Camera-type eye (tissue), 1 donor: Measurements from ENCODE around the gene FCHO1. TPM values are rescaled to one million over a fixed set of nuclear protein-coding genes. Genes with fewer than 3 reads are reported as not detected.

Experiments
- total RNA-seq: library from RNA; depleted of rRNA; stranded (reverse); fragments of >200 nt; gene quantifications from one replicate; pipeline ENCODE4 v1.2.3, GENCODE V29; 2014

FCHO1 gene
- total RNA-seq: 5.9 TPM

DNA sequence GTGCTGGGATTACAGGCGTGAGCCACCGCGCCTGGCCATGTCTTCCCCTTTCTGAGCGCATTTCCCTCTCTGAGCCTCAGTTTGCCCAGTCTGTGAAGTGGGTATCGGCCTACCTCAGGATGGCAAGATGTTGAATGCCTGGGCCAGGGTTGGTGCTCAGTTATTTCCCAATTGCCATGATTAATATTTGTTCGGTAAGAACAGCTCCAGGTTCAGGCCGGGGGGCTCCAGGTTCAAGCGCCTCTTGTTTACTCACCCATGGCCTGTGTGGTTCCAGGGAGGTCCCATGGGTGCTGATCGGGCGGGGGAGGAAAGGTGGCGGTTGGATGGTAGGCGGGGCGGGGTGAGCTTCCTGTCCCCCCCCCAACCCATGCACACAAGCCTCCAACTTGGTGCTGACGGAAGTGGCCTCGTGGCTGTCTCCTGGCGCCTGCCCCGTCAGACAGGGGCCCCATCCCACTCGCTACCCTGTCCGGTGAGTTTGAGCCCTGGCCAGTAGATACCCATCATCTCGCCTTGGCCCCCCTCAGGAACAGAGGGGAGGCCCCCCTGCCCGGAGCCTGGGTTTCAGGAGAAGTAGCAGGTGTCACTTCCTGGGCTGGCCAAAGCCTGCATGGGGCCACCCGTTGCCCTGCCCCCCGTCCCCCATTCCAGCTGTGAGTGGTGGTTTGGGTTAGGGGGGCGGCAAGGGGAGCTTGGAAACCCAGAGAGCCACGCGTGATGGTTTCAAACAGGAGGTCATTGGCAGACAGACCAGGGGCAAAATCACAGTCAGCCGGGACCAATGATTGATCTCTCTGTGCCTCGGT, at the start of gene FCHO1:
TSS of gene FCHO1 (plus strand) at position 375 of the 809 bp plus-strand sequence. CDS start 3,688 bp downstream, outside the sequence.

GRCh38 chr19:17718947-17719711, 32.1 kb upstream of the FCHO1 start, which contains the start of gene MAP1S:
MAP1S (plus strand) TSS chr19:17719480; CDS start chr19:17719503, 23 bp downstream.

GRCh38 chr19:17794731-17795494, 43.6 kb downstream of the FCHO1 start, which contains the start of gene B3GNT3:
B3GNT3 (plus strand) TSS chr19:17795138; CDS start chr19:17807808, 12,670 bp downstream.

DNA sequence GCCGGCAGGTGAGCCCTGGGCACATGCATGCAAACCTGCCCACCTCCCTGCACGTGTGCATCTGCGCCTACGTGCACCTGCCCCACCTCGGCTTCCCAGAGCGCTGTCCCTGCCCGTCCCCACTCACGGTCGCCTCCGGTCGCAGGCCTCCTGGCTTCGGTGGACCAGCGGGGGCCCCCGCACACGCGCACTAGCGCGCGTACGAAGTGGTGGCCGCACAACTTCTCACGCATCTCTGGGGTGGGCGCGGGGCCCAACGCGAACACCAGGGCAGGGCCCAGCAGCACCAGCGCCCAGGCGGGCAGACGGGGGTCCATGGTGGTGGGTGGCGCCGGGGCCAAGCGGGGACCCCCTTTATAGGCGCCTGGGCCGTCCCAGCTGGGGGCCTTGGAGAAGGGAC, 69.9 kb downstream of the FCHO1 start, which contains the start of gene INSL3:
TSS of gene INSL3 (minus strand) at position 330 of the 400 bp plus-strand sequence. CDS start at position 317, 13 bp downstream.

Other genes starting within 250 kb of the FCHO1 start
- gene PGLS, start 239.8 kb upstream of the FCHO1 start, total RNA-seq: 50.2 TPM
- gene COLGALT1, start 195.8 kb upstream of the FCHO1 start, total RNA-seq: 43.4 TPM
- gene UNC13A, start 63.1 kb upstream of the FCHO1 start, total RNA-seq: 18.1 TPM
- 33.0 TPM for gene MAP1S, start 32.0 kb upstream of the FCHO1 start, total RNA-seq
- 1.2 TPM for gene B3GNT3, start 43.7 kb downstream of the FCHO1 start, total RNA-seq
- gene INSL3, start 70.0 kb downstream of the FCHO1 start, total RNA-seq: not detected
- gene JAK3, start 96.5 kb downstream of the FCHO1 start, total RNA-seq: 3.4 TPM
- gene RPL18A, start 108.4 kb downstream of the FCHO1 start, total RNA-seq: 626 TPM
- gene SLC5A5, start 120.5 kb downstream of the FCHO1 start, total RNA-seq: not detected
- gene CCDC124, start 181.5 kb downstream of the FCHO1 start, total RNA-seq: 50.0 TPM
- 11.1 TPM for gene KCNN1, start 215.6 kb downstream of the FCHO1 start, total RNA-seq